Stimulated activated naive CD8-positive, alpha-beta T cell treated with anti-CD3 and anti-CD28 coated beads, Interleukin-15, Interleukin-2, amounts not matched to agents 100 ng/mL and 50 ng/mL, for 24 hours (primary cell): ENCODE data around the gene GRM5.
"Not testable (repeated sequence)": the region's sequence is repeated elsewhere in the genome, so short reads cannot be mapped to it uniquely, and the experiment has no call there.

Experiments used
- H3K27ac Mint-ChIP-seq: one replicate; pipeline ENCODE4 v1.8.0; 2021; ENCODE audit warnings: mild to moderate bottlenecking, mixed read lengths
- H3K27me3 Mint-ChIP-seq: one replicate; pipeline ENCODE4 v1.8.0; 2021; ENCODE audit warnings: mixed read lengths
- H3K36me3 Mint-ChIP-seq: one replicate; pipeline ENCODE4 v1.8.0; 2021; ENCODE audit warnings: low read depth, mixed read lengths
- H3K4me1 Mint-ChIP-seq: one replicate; pipeline ENCODE4 v1.8.0; 2021; ENCODE audit warnings: low read depth, mixed read lengths
- H3K4me3 Mint-ChIP-seq: one replicate; pipeline ENCODE4 v1.8.0; 2021; ENCODE audit warnings: mild to moderate bottlenecking, mixed read lengths
- H3K9me3 Mint-ChIP-seq: one replicate; pipeline ENCODE4 v1.8.0; 2021; ENCODE audit warnings: mixed read lengths

Gene GRM5

GRCh38 chr11:88484873-88485621 lies 580.7 kb downstream of the GRM5 start:
- no peaks in the 10 kb centered on the region for H3K36me3 Mint-ChIP-seq
- H3K4me3 Mint-ChIP-seq, result no peak overlapping the region
- peaks cover 12% of the 10 kb centered on the region for H3K4me1 Mint-ChIP-seq
- no peaks in the 10 kb centered on the region for H3K9me3 Mint-ChIP-seq
- H3K27me3 Mint-ChIP-seq, result no peaks in the 10 kb centered on the region
- H3K27ac Mint-ChIP-seq, result no peak overlapping the region

GRCh38 chr11:88482871-88483301 lies 582.9 kb downstream of the GRM5 start:
- Mint-ChIP-seq H3K36me3 (no peaks in the 10 kb centered on the region), H3K4me1 (peaks cover 12% of the 10 kb centered on the region), H3K4me3 (no peak overlapping the region), H3K27me3 (no peaks in the 10 kb centered on the region), H3K27ac (no peak overlapping the region), H3K9me3 (no peaks in the 10 kb centered on the region)

DNA sequence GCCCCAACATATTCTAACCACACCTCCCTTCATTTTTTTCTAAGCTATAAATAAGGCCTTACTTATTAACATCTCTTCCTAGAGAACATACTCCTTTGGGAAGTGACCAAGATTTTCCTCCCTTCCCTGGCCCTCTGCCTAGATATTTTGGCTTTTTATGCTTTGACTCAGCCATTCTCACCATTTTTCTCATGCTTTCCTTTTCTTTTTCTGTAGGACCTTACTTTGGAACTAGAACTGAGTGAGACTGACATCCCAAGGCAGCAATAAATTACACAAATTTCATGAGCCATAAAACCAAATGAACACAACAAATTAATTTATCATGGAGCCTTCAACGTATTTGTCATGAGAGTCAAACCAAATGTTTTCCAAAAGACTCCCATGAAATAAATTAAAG lies 585.6 kb downstream of the GRM5 start:
- Mint-ChIP-seq H3K4me1 (peaks cover 3% of the 10 kb centered on the region), H3K27me3 (no peaks in the 10 kb centered on the region), H3K4me3 (no peak overlapping the region), H3K36me3 (no peaks in the 10 kb centered on the region), H3K9me3 (no peaks in the 10 kb centered on the region), H3K27ac (no peak overlapping the region)

- Mint-ChIP-seq H3K4me3 (no peak overlapping the region), H3K27ac (no peak overlapping the region), H3K9me3 (no peaks in the 10 kb centered on the region), H3K36me3 (no peaks in the 10 kb centered on the region), H3K4me1 (no peaks in the 10 kb centered on the region), H3K27me3 (peaks cover 3% of the 10 kb centered on the region)
Observed at GRCh38 chr11:88478136-88478815, 587.5 kb downstream of the GRM5 start.

GRCh38 chr11:88475991-88476418 lies 589.8 kb downstream of the GRM5 start:
- Mint-ChIP-seq H3K4me3 (no peak overlapping the region), H3K27ac (no peak overlapping the region), H3K9me3 (no peaks in the 10 kb centered on the region), H3K27me3 (peaks cover 3% of the 10 kb centered on the region), H3K4me1 (no peaks in the 10 kb centered on the region), H3K36me3 (no peaks in the 10 kb centered on the region)

DNA sequence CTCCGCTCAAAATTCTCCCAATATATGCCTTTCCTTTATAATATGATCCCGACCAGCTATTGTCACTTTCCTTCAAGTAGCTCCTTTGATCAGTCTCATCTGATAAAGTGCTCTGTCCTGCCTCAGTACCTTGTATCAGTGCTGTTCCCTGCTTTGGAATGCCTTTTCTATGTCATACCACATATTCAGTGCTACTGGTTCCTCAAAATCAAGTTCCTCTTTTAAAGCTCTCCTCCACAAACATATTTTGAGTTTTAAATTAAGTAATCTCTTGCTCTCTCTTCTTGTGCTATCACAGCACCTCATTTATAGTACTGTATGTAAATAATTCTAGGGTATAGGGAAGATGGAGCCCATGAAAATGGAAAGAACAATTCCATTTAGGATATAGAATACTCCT lies 591.1 kb downstream of the GRM5 start:
- H3K27ac Mint-ChIP-seq, result no peak overlapping the region
- no peaks in the 10 kb centered on the region for H3K36me3 Mint-ChIP-seq
- H3K9me3 Mint-ChIP-seq, result no peaks in the 10 kb centered on the region
- no peak overlapping the region for H3K4me3 Mint-ChIP-seq
- H3K4me1 Mint-ChIP-seq, result no peaks in the 10 kb centered on the region
- peaks cover 3% of the 10 kb centered on the region for H3K27me3 Mint-ChIP-seq

DNA sequence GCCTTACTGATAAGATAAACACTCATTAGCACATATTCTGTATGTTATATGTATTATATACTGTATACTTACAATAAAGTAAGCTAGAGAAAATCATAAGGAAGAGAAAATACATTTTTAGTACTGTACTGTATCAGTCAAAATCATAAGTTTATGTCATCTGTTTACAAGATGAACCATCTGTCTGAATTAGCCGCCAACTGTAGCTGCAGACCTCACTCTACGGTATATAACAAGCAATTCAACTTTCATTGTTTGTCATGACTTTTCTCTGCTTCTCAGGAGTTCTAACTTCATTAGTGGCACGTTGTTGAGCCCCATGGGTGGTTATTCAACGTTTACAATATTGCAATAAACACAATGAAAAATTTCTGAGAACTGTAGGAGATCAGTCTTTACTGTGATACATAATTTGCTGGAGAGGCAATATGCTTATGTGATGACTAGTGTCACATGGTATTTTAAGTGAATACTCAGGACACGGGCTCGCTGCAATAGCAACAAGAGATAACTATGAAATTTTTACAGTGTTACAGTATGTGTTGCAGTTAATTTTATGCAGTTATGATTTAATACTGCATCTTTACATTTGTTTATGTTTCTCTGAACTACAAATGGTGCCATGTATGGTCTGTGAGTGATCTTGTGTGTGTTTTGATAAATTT lies 596.1 kb downstream of the GRM5 start:
- Mint-ChIP-seq H3K9me3 (no peaks in the 10 kb centered on the region), H3K36me3 (no peaks in the 10 kb centered on the region), H3K27me3 (peaks cover 3% of the 10 kb centered on the region), H3K4me3 (no peak overlapping the region), H3K27ac (no peak overlapping the region), H3K4me1 (no peaks in the 10 kb centered on the region)

- Mint-ChIP-seq H3K36me3 (no peaks in the 10 kb centered on the region), H3K9me3 (peaks cover 6% of the 10 kb centered on the region), H3K4me3 (no peak overlapping the region), H3K4me1 (no peaks in the 10 kb centered on the region), H3K27me3 (no peaks in the 10 kb centered on the region), H3K27ac (no peak overlapping the region)
Observed at GRCh38 chr11:88464528-88464927, 601.3 kb downstream of the GRM5 start.

DNA sequence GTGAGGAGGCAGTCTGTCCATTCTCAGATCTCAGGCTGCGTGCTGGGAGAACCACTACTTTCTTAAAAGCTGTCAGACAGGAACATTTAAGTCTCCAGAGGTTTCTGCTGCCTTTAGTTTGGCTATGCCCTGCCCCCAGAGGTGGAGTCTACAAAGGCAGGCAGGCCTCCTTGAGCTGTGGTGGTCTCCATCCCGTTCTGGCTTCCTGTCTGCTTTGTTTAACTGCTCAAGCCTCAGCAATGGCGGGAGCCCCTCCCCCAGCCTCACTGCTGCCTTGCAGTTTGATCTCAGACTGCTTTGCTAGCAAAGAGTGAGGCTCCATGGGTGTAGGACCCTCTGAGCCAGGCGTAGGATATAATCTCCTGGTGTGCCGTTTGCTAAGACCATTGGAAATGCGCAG lies 602.5 kb downstream of the GRM5 start:
- H3K27ac Mint-ChIP-seq, H3K4me1 Mint-ChIP-seq, H3K4me3 Mint-ChIP-seq, H3K9me3 Mint-ChIP-seq, H3K36me3 Mint-ChIP-seq, H3K27me3 Mint-ChIP-seq: not testable (repeated sequence)

- H3K4me1 Mint-ChIP-seq, H3K36me3 Mint-ChIP-seq, H3K4me3 Mint-ChIP-seq, H3K27me3 Mint-ChIP-seq, H3K9me3 Mint-ChIP-seq, H3K27ac Mint-ChIP-seq: not testable (repeated sequence)
Observed at GRCh38 chr11:88458047-88458446, 607.7 kb downstream of the GRM5 start.

DNA sequence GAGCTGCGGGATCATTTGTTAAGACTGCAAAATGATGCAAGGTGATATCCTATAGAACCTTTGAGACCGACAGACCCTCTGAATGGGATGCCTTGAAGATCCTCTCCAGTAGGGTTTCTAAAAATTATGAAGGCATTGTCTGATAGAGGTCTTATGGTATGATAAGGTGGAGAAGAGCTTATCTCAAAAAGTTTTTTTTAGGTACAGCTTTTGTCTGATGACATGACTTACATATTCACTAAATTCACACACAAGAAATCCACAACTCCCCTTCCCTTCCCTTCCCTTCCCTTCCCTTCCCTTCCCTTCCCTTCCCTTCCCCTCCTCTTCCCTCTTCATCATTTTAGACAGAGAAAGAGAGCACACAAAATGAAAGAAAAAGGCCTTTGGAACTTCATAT lies 609.8 kb downstream of the GRM5 start:
- Mint-ChIP-seq H3K4me1 (no peaks in the 10 kb centered on the region), H3K4me3 (no peak overlapping the region), H3K9me3 (no peaks in the 10 kb centered on the region), H3K36me3 (no peaks in the 10 kb centered on the region), H3K27ac (no peak overlapping the region), H3K27me3 (no peaks in the 10 kb centered on the region)

GRCh38 chr11:88454881-88455280 lies 610.9 kb downstream of the GRM5 start:
- no peak overlapping the region for H3K27ac Mint-ChIP-seq
- no peaks in the 10 kb centered on the region for H3K4me1 Mint-ChIP-seq
- no peaks in the 10 kb centered on the region for H3K27me3 Mint-ChIP-seq
- H3K9me3 Mint-ChIP-seq, result no peaks in the 10 kb centered on the region
- no peaks in the 10 kb centered on the region for H3K36me3 Mint-ChIP-seq
- H3K4me3 Mint-ChIP-seq, result no peak overlapping the region
